ENCODE data around the gene BRD9.

BRD9 gene

GRCh38 chr5:852431-853401 lies 39.9 kb downstream of the BRD9 start:
- no peaks in the 10 kb centered on the region for H3K36me3 ChIP-seq
- H3K9me3 ChIP-seq = no peaks in the 10 kb centered on the region
- H3K27me3 ChIP-seq = no peaks in the 10 kb centered on the region
- no peaks in the 10 kb centered on the region for H3K4me1 ChIP-seq (ENCODE audit: control insufficient read depth in 1 of 2, insufficient read depth in 1 of 2, low read depth in 1 of 2, low read length in 1 of 2)
- H3K27ac ChIP-seq = no peak overlapping the region
- no peak overlapping the region for H3K4me3 ChIP-seq (ENCODE audit: low read depth in 1 of 2, low read length in 1 of 2)
- TF ChIP-seq CTCF (IDR thresholded peaks at IDR 0.05) = no peak

GRCh38 chr5:852018-852417 lies 40.6 kb downstream of the BRD9 start:
- no peak for TF ChIP-seq CTCF (IDR thresholded peaks at IDR 0.05)
- Histone ChIP-seq H3K36me3 (no peaks in the 10 kb centered on the region), H3K27me3 (no peaks in the 10 kb centered on the region), H3K4me1 (ENCODE audit: control insufficient read depth in 1 of 2, insufficient read depth in 1 of 2, low read depth in 1 of 2, low read length in 1 of 2) (no peaks in the 10 kb centered on the region), H3K4me3 (ENCODE audit: low read depth in 1 of 2, low read length in 1 of 2) (no peak overlapping the region), H3K9me3 (no peaks in the 10 kb centered on the region), H3K27ac (no peak overlapping the region)

- H3K9me3 ChIP-seq = no peaks in the 10 kb centered on the region
- H3K36me3 ChIP-seq = no peaks in the 10 kb centered on the region
- TF ChIP-seq CTCF (IDR thresholded peaks at IDR 0.05) = no peak
- no peak overlapping the region for H3K4me3 ChIP-seq (ENCODE audit: low read depth in 1 of 2, low read length in 1 of 2)
- H3K27me3 ChIP-seq = no peaks in the 10 kb centered on the region
- H3K4me1 ChIP-seq (ENCODE audit: control insufficient read depth in 1 of 2, insufficient read depth in 1 of 2, low read depth in 1 of 2, low read length in 1 of 2) = no peaks in the 10 kb centered on the region
- no peak overlapping the region for H3K27ac ChIP-seq
These were observed 41.0 kb downstream of the BRD9 start for GRCh38 chr5:851553-851952.

GRCh38 chr5:851076-851475 lies 41.5 kb downstream of the BRD9 start:
- Histone ChIP-seq H3K27ac (no peak overlapping the region), H3K4me3 (ENCODE audit: low read depth in 1 of 2, low read length in 1 of 2) (no peak overlapping the region), H3K27me3 (no peaks in the 10 kb centered on the region), H3K9me3 (no peaks in the 10 kb centered on the region), H3K36me3 (no peaks in the 10 kb centered on the region), H3K4me1 (ENCODE audit: control insufficient read depth in 1 of 2, insufficient read depth in 1 of 2, low read depth in 1 of 2, low read length in 1 of 2) (no peaks in the 10 kb centered on the region)
- TF ChIP-seq CTCF (IDR thresholded peaks at IDR 0.05) = no peak

GRCh38 chr5:850511-851006 lies 42.0 kb downstream of the BRD9 start, which contains the start of gene ZDHHC11:
Gene ZDHHC11 (minus strand): TSS chr5:850986. CDS start chr5:850602, 384 bp downstream.
- no peaks in the 10 kb centered on the region for H3K27me3 ChIP-seq
- no peaks in the 10 kb centered on the region for H3K36me3 ChIP-seq
- no peak within 1 kb of the TSS for H3K4me3 ChIP-seq (ENCODE audit: low read depth in 1 of 2, low read length in 1 of 2)
- no peaks in the 10 kb centered on the region for H3K4me1 ChIP-seq (ENCODE audit: control insufficient read depth in 1 of 2, insufficient read depth in 1 of 2, low read depth in 1 of 2, low read length in 1 of 2)
- no peak within 1 kb of the TSS for H3K27ac ChIP-seq
- TF ChIP-seq CTCF (IDR thresholded peaks at IDR 0.05) = no peak
- H3K9me3 ChIP-seq = no peaks in the 10 kb centered on the region
